ENCODE measurements around the gene TWF2.

The TWF2 gene

DNA sequence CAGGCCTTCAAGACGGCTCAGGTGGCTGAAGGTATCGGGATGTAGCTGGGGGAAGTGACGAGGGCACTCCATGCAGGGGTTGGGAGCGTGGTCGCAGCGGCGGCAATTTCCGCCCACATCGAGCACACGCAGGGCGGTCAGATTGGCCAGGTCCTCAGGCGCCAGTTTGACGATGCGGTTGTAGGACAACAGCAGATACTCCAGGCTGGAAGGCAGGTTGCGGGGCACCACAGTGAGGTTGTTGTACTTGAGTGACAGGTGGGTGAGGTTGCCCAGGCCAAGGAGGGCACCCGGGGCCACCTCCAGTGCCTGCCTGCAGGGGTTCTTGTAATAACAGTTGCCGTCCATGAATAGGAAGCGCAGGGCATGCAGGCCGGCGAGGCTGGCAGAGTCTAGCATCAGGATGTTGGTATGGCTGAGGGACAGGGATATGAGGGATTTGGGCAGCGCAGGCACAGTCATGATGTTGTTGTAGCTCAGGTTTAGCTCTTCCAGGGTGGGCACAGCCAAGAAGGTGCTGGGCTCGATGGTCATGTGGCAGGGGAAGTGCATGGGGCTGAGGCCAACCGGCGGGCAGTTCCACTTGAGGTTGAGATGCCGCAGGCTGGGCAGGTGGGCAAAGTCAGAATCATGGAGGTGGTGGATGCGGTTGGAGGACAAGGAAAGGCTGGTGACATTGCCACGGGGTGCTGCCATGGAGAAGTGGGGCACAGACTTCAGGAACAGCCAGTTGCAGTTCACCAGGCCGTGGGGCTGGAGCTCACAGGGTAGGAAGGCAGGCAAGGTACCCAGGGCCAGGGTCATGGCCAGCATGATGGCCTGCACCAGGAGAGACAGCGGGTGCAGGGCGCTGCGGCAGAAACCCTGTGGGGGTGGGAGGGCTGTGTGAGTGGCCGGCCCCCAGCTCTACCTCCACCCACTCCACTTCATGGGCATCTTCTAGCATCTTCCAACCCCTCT, 15.2 kb downstream of the TWF2 start:
- no peak overlapping the region for H3K4me3 ChIP-seq (ENCODE audit: control insufficient read depth, low read depth, low read length)

DNA sequence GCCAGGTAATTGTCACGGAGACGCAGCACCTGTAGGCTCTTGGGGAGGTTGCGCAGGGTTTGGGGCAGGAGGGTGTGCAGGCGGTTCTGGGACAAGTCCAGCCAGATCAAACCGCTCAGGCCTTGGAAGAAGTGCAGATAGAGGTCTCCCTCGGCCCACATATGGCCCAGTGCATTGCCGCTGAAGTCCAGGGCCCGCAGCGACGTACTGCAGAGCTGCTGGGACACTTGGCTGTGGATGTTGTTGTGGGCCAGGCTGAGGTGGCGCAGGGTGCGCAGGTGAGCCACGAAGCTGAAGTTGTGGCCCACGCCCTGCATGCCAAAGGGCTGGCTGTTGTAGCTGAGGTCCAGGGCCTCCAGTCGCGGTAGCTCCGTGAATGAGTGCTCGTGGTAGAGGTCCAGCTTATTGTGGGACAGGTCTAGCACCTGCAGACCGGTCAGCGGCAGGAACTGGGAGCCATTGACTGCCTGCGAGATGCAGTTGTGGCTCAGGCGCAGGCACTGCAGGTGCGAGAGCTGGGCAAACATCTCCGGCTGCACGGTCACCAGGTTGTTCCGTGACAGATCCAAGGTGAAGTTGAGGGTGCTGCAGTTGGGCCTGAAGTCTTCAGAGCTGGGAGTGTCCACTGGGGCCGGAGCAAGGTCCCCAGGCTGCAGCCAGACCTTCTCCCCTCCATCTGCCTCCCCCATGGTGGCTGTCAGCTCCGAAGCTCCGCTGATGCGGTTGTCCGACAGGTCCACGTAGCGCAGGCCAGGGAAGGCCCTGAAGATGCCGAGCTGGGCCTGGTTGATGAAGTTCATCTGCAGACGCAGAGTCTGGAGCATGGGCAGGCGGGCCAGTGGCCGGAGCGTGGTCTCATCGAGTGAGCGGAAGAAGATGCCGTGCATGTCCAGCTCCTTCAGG, 16.4 kb downstream of the TWF2 start:
- no peak overlapping the region for H3K4me3 ChIP-seq (ENCODE audit: control insufficient read depth, low read depth, low read length)
- TF ChIP-seq, protein P1, sequence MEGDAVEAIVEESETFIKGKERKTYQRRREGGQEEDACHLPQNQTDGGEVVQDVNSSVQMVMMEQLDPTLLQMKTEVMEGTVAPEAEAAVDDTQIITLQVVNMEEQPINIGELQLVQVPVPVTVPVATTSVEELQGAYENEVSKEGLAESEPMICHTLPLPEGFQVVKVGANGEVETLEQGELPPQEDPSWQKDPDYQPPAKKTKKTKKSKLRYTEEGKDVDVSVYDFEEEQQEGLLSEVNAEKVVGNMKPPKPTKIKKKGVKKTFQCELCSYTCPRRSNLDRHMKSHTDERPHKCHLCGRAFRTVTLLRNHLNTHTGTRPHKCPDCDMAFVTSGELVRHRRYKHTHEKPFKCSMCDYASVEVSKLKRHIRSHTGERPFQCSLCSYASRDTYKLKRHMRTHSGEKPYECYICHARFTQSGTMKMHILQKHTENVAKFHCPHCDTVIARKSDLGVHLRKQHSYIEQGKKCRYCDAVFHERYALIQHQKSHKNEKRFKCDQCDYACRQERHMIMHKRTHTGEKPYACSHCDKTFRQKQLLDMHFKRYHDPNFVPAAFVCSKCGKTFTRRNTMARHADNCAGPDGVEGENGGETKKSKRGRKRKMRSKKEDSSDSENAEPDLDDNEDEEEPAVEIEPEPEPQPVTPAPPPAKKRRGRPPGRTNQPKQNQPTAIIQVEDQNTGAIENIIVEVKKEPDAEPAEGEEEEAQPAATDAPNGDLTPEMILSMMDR (IDR thresholded peaks at IDR 0.05; ENCODE audit: control insufficient read depth, insufficient read depth, low read depth, low read length, missing control alignments) = no peak
- DNase-seq (ENCODE audit: low read depth) = no peak

More for the DNA sequence above, 15.2 kb downstream of the TWF2 start:
- TF ChIP-seq, protein P1 (IDR thresholded peaks at IDR 0.05; ENCODE audit: control insufficient read depth, insufficient read depth, low read depth, low read length, missing control alignments) = no peak
- DNase-seq (ENCODE audit: low read depth) = no peak

DNA sequence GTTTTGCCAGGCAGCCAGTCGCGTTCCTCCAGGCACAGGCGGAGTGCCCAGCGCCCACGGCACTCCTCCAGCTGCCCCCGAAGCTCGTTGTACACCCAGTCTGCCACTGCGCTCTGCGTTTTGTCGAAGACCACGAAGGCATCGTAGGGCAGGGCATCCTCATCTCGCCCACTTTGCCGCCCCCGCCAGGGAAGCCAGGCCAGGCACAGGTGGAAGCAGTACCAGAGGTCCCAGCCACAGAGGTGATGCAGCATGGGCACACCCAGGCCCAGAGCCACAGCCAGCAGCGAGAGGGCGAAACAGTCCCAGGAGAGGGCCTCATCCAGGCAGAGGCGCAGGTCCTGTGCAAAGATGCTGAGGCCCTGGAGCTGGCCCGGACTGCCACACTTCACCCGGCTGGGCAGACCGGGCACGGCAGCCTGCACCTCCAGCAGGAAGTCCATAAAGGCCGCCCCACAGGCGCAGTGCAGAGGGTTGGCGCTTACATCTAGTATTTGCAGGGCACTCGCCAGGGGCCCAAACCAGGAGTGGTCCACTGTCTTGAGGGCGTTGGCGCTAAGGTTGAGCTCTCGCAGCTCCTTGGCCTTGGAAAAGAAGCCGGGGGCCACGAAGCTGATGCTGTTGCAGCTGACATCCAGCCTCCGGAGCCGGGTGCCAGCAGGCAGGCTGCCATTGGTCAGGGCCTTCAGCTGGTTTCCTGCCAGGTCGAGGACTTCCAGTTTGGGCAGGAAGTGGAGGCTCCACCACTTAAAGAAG, 17.2 kb downstream of the TWF2 start:
- TF ChIP-seq, protein P1 (IDR thresholded peaks at IDR 0.05; ENCODE audit: control insufficient read depth, insufficient read depth, low read depth, low read length, missing control alignments) = no peak
- DNase-seq (ENCODE audit: low read depth) = no peak
- H3K4me3 ChIP-seq (ENCODE audit: control insufficient read depth, low read depth, low read length) = no peak overlapping the region

DNA sequence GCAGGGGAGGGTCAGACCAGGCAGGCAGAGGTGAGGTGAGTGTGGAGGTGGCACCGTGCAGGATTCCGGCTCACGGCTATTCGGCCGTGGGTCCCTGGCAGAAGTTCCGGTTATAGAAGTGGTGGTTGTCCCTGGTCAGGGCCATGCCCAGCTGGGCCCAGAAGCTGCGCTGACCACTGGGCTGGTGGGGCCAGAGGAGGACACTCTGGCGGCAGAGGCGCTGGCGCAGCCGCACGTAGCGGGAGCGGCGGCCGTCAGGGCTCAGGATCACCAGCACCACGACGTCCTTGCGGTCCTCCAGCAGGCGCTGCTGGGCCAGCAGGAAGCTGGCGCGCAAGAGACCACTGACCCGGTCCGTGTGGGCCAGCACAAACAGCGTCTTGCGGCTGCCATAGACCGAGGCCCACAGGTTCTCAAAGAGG, 17.8 kb downstream of the TWF2 start:
- TF ChIP-seq, protein P1 (IDR thresholded peaks at IDR 0.05; ENCODE audit: control insufficient read depth, insufficient read depth, low read depth, low read length, missing control alignments) = no peak
- no peak overlapping the region for H3K4me3 ChIP-seq (ENCODE audit: control insufficient read depth, low read depth, low read length)
- no peak for DNase-seq (ENCODE audit: low read depth)

DNA sequence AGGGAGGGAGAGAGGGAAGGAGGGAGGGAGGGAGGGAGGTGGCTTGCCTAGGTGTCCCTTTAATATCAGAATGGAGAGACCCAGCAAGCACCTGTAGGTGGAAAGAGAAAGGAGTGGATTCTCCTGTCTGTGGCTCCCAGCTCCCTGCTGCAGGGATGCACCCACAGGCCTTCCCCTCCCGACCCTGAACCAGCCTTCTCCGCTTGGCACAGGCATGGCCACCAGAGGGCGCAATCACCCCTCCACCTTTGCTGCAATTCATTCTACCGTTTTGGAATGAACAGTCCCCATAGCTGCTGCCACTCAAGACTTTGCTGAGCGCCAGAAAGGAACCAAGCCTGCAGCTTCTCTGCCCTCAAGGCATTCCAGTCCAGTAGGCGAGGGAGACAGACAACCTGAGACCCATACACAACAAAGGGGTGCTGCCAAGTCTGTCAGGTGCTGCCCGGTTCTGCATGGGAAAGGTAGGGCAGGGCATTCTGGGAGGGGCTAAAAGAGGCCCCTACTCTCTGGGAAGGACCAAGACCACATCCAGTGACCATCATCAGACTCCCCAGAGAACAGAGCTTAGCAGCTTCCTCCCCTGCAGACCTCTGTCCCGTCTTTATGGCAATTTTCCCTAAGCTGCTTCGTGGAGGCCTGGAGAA, 18.5 kb downstream of the TWF2 start:
- H3K4me3 ChIP-seq (ENCODE audit: control insufficient read depth, low read depth, low read length) = no peak overlapping the region
- TF ChIP-seq, protein P1 (IDR thresholded peaks at IDR 0.05; ENCODE audit: control insufficient read depth, insufficient read depth, low read depth, low read length, missing control alignments) = peak; percentile 97
- DNase-seq (ENCODE audit: low read depth) = no peak
